C1 segment of cervical spinal cord (tissue), 14 donors: ENCODE measurements around the gene GPAT2.
A peak's percentile ranks its signal among the peaks of the same experiment; 100 is the strongest.
"Not testable (repeated sequence)": the region's sequence is repeated elsewhere in the genome, so short reads cannot be mapped to it uniquely, and the experiment has no call there.

Source experiments
- DNase-seq, 14 donors: peaks; one replicate each; lab custom pipeline; 2025; lab: John Stamatoyannopoulos, UW

GPAT2 gene

GRCh38 chr2:96034792-96035191 lies at the start of gene GPAT2:
TSS of gene GPAT2 (minus strand) at chr2:96034916. CDS start at chr2:96032359, 2,557 bp downstream.
- DNase-seq, result not testable (repeated sequence)

DNA sequence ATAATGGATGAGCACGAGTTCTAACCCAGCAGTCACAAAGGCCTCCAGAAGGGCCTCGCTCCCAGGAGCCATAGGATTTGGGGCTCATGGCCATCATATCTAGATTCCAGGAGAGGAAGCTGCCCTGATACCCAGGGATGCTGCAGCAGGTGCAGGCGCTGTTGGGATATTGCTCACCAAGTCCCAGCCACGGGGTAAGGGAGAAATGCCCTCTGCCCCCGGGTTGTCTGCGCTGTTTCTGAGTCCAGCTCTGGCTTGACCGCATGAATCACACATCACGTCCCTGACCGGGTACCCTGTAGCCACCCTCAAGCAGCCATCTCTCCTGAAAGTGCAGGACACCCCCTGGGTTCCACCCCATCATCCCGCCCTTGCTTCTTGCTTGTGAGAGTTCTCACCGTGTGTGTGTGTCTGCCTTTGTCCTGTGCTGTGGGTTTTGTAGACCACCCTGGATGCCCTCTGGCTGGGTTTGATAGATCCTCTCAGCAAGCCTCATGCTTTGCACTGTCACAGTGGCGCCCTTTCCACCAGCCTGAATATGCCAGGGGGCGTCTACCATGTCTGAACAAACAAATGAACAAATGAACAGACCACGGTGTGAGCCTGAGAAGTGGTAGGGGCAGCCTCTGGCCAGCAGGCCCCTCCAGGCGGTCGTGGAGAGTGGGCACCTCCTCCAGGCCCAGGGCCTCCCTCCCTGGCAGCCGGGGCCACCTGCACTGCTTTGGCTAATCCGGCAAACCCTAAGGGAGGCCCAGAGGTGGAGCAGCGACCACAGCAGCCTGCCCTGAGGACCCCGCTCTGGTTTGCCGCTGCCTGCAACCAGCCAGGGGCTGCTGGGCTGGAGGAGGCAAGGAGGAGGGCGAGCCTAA lies 49.5 kb upstream of the GPAT2 start:
- DNase-seq, result no peak

DNA sequence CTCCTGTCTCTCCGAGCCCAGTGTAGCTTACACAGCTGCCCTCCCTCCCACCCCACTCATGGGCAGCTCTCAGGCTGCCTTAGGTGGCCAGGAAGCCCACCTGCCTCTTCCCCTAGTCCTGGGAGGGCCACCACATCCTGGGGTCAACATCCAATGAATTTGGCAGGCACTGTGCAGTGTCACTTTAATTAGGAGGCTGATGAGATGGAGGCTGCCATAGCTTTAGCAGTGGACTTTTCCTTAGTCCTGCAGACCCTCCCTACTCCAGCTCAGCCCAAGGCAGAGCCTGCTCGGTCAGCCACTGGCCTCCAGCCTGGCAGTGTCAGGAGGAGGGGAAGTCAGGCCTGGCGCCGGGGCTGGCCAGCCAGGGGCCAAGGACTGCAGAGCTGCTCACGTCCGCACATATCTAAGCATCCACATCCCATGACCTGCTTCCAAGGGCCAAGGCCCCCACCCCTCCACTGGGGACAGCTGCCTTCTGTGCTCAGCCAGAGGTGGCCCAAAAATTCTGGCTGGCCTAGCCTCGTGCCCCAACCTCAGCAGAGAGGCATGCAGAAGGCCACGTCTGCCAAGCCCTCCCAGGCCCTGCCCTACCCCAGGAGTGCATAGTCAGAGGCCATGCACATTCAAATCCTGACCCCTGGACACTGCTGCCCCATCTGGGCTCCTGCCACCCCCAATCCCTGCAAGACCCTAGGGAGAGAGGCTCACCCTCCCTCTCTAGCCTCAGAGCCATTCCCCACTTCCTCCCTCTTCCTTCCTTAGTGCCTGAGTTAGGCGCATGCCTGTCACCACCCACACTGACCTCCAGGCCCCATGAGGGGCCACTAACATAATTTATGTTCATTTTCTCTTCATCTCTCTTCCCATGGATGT lies 48.6 kb upstream of the GPAT2 start:
- no peak for DNase-seq

DNA sequence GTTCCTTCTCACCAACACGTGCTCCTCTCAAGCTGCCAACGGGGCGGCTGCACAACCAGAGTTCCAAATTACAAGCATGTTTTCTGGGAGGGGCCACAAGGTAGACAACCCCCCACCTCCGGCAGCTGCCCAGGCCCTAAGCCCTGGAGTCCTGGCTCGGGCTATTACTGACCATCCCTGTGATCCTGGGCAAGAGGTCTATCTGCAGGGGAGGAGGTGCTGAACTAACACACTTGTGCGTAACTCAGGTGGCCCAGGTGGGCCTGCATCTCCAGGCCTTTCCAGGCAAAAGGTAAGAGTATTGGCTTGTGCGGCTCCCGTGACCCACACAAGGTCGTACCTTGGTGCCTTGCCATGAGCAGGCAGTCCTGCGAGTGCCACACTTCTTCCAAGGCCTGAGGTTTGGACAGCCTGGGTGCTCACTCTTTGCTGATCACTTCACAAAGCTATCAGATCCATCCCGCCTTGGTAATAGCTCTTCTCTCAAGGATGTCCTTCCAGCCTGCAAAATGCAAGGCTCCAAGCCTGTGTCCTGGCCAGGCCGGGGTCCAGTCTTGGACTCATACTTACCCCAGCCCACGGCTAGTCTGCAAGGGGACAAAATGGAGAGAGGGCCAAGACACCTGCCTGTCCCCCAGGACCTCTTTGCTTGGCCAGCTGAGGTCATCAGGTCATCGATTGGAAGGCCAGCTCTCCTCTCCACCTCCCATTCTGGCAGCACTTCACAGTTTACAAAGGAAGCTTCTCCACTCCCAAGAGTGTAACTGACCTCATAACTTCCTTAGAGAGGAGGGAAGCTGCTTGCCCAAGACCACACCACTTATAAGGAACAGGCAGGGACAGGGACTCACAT lies 47.7 kb upstream of the GPAT2 start:
- no peak for DNase-seq

DNA sequence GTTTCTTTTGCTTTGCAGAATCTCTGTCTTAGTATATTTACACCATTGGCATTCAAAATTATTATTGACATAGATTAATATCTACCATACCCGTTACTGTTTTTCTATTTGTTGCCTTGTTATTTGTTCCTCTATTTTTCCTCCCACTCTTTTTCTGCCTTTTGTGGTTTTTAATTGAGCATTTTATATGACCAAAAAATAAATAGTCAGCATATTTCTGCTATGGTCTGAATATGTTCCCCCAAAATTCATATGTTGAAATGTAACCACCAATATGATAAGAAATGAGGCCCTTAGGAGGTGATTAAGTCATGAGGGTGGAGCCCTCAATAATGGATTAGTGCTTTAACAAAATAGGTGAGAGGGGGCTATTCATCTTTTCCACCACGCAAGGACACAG lies 46.3 kb upstream of the GPAT2 start:
- no peak for DNase-seq

DNA sequence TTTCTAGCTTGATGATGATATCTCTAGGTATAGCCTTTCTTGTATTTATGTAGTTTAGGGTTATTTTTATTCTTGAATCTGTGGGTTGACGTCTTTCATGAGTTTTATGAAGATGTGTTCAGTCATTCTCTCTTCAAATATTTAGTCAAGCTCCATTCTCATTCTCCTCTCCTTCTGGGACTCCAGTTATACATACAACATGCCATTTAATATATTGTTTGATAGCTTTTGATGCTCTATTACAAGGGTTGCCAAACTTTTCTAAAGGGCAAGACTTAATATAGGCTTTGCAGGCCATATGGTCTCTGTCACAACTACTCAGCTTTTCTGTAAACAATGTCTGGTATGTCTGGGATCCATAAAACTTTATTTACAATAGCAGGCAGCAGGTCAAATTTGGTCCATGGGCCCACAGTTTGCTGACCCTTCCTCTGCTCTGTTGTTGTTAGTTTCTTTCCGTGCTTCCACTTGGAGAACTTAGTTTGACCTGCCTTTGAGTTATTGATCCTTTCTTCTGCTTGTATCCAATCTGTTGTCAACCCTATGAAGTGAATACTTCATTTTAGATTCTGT lies 40.6 kb upstream of the GPAT2 start:
- DNase-seq, result no peak

GRCh38 chr2:96074156-96074555 lies 39.4 kb upstream of the GPAT2 start:
- DNase-seq, result no peak

GRCh38 chr2:96073170-96073775 lies 38.6 kb upstream of the GPAT2 start:
- no peak for DNase-seq

DNA sequence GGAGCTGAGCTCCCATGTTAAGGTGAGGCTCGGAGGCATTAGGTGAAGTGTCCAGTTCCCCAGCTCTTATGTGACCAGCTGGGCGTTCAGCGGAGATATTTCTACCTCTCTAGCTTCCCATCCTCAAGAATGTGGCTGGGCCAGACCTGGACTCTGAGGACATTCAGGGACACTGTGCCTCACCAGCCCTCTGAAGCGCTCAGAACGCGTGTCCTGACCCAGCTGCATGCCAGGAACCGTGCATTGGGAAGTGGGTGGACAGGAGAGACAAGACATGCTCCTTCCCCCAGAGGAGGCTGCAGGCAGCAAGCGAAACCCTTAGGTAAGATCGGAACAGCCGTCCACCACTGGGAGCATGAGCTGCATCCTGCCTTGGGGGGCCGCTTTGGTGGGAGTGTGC lies 38.0 kb upstream of the GPAT2 start:
- no peak for DNase-seq

- peak in 3 of 14 donors; percentile 32 to 60 (median 41) for DNase-seq
Measured at GRCh38 chr2:96071977-96072491, 37.3 kb upstream of the GPAT2 start.

- DNase-seq, result peak in 1 of 14 donors; percentile 32
Measured at GRCh38 chr2:96071087-96071976, 36.6 kb upstream of the GPAT2 start.

DNA sequence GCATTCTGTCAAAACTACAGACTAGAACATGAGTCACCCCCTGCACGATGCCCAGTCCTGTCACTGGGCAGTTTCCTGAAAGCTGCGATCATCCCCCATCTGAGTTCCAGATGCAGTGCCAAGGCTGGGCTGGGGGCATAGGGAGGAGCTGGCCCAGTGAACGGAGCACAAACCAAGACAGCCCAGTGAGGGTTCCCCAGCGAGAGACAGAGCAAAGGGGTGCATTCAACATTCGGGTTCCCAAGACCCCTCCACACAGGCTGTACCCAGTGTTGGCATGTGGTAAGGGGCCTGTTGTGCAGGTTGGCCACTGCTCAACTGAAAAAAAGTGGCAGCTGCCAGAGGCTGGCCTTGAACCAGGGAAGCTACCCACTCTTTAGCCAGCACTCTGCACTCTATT lies 35.6 kb upstream of the GPAT2 start:
- DNase-seq, result peak in 1 of 14 donors; percentile 47

- not testable (repeated sequence) for DNase-seq
Measured at GRCh38 chr2:96069878-96070277, 35.2 kb upstream of the GPAT2 start.

DNA sequence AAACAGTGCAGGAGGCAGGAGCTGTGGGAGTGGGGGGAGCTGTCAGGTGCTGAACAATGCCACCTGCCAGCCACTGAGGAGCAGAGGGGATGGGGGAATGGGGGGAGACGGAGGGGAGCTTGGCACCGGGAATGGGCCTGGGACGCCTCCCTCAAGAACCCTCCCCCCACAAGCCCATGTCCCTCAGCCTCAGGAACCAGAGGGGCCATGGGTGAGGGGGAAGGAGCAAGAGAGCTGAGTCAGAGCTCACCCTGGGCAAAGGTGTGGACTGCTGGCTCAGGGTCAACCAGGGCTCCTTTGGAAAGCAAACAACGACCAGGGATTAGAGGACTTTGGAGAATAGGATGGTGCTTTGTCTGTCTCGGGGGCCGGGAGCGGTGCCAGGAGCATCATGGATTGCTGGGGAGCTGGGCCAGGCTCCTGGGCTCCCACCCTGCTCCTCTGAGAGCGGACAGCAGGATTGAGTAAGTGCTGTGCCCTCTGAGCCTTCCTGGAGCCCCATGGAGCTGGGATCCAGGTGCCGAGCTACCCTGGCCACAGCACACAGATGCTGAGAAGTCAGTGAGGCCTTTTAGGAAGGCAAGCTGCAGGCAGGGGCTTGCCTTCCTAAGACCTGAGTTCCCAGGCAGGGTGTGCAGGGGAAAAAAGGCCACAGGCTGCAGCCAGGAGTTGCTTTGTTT lies 33.3 kb upstream of the GPAT2 start:
- not testable (repeated sequence) for DNase-seq

DNA sequence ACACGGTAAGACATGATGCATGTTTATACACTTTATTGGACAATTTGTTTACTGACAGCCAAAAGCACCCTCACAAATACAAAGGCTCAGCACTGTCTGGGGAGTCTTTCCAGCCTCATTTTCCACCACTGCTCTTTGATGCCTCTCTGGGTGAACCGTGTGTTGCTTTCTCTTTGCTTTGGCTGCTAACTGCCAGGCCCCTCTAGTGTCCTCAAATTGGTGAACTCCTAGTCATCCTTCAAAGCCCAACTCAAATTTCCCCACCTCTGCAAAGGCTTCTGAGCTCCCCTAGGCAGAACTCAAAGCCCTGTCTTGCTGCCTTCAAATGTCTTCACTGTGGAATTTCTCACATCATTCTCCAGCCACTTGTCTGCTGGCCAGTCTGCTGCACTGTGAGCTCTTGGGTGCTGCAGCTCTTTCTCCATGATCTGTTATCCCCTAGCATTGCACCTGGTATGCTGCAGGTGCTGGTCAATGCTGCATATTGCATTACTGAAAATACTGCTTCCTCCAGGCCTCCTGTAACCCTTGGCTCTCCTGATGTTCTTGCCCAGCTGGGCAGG lies 32.5 kb upstream of the GPAT2 start:
- DNase-seq, result not testable (repeated sequence)

DNA sequence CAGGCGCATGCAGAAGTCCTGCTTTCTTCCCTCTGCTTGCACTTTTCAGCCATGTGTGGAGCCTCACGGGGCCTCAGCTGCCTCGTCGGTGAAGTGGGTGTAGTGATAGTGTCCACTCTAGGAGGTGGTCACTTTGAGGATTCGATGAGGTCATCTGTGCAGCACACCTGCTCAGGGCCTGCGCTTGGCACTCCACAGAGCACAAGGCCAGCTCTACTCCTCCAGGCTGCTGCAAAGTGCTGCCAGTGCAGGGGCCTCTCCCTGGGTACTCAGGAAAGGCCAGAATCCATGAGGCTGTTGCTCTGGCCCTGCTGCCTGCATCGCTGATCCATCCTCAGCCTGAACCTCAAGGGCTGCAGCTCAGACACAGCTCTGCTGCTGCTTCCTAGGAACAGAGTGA lies 31.8 kb upstream of the GPAT2 start:
- DNase-seq, result not testable (repeated sequence)

GRCh38 chr2:96065954-96066353 lies 31.2 kb upstream of the GPAT2 start:
- DNase-seq, result not testable (repeated sequence)

DNA sequence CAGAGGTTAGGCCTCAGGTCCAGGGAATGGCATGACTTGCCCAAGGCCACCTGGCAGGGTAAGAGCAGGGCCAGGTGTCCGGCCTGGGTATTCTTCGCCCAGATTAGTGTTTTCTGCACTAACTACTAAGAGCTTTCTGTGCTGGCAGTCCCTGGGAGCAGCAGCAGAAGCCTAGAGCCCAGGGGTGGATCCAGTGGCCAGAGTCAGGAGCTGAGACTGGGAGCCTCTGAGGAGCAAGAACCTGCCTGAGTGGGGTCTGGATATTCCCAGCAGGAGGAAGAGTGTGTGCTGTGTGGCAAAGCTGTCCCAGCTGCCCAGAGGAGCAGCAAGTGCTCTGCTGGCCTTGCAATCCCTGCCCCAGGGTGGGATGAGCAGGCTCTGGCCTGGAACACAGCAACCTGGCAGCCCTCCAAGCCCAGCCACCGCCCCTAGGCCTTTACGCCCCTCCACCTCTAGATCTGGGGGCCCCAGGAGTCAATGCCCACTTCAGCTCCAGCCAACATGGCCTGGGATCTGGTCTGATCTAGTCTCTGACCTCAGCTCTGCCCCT lies 30.7 kb upstream of the GPAT2 start:
- no peak for DNase-seq
